ENCODE data around the gene TMEM176A.
A peak's percentile ranks its signal among the peaks of the same experiment; 100 is the strongest.
"Not testable (repeated sequence)": the region's sequence is repeated elsewhere in the genome, so short reads cannot be mapped to it uniquely, and the experiment has no call there.

Gene TMEM176A, protein sequence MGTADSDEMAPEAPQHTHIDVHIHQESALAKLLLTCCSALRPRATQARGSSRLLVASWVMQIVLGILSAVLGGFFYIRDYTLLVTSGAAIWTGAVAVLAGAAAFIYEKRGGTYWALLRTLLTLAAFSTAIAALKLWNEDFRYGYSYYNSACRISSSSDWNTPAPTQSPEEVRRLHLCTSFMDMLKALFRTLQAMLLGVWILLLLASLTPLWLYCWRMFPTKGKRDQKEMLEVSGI

DNA sequence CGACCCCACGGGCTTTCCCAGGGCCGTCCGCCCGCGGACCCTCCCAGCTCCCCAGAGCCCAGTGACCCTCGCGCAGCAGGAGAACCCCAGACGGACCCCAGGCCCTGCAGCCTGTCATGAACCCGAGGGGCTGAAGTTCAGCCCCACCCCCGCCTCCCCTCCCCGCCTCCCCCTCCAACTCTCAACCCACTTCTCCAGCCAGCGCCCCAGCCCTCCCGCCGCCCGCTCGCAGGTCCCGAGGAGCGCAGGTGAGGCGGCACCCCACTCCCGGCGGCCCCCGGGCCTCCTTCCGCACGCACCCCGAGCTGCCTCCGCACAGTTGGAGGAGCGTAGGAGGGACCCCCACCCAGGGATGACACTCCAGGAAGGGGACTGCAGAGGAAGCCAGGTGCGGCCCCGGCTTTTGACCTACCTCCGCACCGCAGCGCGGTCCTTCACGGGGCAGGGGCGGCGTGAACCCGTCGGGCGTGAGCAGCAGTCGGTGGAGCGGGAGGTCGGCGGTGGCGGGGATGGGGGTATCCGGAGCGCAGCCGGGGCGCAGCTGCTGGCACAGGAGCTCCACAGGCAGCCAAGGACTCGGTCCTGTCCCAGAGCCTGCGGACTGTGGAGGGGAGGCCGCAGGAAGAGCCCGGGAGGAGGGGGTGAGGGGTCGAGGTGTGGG is at the start of gene TMEM176A:
TSS of gene TMEM176A (plus strand) at position 189 of the 661 bp plus-strand sequence. CDS start 782 bp downstream, outside the sequence.
- peak in 11 of 51 donors; percentile 34 to 78 (median 51) for DNase-seq

DNA sequence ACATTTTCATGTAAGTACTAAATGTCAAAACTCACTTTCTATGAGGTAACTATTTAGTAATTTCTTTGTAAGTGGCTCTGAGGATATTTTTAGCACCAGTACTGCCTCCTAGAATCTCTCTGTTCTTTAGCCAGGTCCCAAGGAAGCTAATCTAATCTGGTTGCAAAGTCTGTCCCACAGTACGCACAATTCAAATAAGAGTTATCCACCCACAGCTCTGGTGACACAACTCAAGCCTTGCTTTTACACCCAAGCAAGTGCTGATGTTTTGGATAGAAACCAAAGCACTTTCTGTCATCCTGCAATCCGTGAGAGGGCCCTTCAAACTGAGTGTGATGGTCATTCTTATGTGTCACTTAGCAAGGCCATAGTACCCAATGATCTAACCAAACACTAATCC is 48.9 kb upstream of the TMEM176A start:
- no peak for DNase-seq

DNA sequence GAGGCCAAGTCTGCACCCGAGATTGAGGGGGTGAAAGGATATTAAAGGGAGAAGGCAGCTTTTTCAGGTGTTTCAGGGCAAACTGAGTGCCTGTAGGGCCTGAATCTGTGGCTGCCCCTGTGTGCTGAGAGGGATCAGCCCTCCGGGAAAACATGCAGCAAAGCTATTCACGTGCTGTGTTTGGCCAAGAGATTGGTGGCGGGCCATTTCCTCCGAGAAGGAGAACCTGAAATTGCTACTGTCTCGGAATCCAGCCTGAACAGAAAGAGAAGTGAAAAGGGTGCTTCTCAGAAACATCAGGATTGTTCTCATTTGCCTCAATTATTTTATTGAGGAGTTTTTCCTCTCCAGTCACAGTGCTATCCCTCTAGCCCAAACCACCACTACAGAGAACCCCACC is 47.3 kb upstream of the TMEM176A start:
- DNase-seq: peak in 3 of 51 donors; percentile 4 to 26 (median 5)

DNA sequence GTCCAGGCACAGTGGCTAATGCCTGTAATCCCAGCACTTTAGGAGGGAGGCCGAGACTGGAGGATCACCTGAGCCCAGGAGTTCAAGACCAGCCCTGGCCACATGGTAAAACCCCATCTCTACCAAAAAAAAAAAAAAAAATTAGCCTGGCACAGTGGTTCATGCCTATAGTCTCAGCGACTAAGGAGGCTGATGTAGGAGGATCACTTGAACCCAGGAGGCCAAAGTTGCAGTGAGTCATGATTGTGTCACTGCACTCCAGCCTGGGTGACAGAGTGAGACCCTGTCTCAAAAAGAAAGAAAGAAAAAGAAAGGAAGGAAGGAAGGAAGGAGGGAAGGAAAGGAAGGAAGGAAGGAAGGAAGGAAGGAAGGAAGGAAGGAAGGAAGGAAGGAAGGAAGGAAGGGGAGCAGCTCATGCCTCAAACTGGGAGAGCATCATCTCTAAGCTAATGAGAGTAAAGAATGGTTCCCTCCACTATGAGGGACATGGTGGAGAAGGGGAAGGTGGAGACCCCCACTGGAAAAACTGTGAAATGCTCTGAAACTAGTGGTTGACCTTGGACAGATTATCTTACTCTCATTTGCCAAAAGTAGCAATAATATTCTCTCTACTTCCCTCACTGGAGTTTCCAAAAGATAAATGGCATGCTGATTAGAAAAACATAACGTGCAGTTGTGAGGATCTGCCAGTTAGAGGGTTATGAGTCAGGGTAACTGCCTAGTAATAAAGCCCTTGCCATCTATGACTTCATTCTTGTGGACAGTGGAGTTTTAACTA is 46.6 kb upstream of the TMEM176A start:
- no peak for DNase-seq

DNA sequence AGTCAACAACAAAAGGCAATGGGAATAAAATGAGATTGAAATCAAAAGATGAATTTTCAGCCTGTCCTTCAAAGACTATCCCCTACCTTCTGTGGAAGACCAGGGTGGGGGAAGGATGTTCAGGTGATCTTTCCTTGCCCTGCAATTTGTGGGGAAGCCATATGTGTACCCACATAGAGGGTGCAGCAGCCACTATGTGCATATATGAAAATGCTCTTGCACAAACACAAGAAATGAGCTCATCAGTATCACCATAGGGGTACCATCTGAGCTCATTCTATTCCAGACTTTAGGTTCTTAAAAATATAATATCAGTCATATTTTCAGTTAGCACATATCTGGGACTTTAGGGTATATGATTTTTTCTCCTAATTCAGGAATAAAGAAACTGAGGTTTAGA is 45.6 kb upstream of the TMEM176A start:
- DNase-seq: no peak

DNA sequence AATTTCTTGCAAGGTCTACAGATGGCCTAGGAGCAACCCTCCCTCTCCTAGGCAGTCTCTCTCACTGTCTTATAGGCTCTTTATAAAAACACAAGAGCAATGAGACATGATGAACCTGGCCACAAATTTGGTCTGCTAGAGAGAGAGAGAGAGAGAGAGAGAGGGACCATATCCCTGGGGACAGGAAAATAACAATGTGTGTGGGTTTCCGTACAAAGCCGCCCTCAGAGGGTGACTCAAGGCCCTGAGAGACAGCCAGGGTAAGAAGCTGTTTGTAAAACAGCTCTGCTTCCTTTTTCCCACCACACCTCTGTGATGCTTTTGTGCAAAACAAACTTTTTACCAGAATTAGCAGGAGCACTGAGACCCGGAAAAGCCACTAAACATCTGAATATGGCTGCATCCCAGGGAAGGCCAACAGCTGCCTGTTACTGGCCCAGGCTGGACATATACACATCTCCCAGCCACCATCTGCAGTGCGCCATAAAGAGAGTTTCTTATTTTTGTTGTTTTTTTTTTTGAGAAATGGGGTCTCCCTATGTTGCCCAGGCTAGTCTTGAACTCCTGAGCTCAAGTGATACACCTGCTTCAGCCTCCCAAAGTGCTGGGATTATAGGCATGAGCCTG is 45.0 kb upstream of the TMEM176A start:
- no peak for DNase-seq

DNA sequence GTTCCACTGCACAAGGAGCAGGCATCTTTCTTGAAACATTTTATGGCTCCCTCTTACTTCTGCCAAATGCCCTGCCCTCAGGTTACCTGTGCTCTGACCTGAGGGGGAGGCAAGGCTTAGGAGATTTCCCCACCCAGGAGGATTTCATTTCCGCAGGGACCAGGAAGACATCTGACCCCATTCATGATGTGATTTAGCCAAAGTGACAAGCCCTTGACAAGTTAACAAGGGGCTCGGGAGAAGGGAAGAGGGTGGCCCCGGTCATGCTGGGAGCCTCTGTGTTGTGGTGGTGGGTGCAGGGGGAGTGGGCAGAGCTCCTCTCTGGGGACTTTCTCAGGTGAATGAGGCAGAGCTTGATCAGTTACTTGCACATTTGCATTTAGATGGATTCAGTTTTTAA is 44.4 kb upstream of the TMEM176A start:
- no peak for DNase-seq

DNA sequence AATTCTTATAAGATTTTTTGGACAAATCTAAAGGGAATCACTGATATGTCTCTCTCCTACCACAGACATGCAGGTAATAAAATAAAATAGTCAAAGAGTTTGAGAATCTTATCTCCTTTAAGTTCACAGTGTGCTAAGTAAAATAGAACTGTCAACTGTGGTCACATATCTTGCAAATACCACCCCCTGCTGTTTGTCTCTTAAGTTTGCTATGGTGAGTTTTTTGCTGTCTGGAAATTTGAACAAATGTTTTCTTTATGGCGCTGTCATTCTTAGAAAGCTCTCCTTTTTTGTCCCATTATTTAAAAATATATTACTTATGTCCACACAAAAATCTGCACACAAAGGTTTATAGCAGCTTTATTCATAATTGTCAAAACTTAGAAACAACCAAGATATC is 43.7 kb upstream of the TMEM176A start:
- peak in 1 of 51 donors; percentile 12 for DNase-seq

DNA sequence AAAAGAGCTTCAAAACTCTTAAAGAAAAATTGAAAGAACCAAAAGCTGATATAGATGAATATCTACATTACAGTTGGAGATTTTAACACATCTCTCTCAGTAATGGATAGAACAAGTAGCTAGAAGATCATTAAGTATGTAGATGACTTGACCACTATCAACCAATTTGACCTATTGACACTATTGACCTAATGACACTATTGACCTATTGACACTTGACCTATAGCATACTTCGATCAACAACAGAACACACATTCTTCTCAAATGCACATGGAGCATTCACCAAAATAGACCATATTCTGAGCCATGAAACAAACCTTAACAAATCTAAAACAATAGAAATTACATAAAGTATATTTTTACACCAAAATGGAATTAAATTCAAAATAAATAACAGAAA is 41.1 kb upstream of the TMEM176A start:
- DNase-seq: no peak

DNA sequence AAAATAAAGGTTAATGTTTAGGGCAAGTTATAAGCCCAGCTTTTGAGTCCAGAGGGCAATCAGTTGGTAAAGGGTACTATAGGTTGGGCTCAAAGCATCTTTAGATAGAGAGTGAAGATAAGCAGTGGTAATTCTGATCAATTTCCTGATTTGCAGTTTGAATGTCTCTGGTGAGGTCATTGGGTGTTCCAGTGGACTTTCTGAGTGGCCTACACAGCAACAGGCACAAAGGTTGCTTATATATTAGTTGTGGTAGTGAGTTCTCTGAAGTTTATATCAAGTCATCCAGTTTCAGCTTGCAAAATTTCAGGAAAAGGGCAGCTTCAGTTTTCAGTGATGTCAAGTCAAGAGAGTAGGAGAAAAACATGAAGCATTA is 34.2 kb upstream of the TMEM176A start:
- no peak for DNase-seq

DNA sequence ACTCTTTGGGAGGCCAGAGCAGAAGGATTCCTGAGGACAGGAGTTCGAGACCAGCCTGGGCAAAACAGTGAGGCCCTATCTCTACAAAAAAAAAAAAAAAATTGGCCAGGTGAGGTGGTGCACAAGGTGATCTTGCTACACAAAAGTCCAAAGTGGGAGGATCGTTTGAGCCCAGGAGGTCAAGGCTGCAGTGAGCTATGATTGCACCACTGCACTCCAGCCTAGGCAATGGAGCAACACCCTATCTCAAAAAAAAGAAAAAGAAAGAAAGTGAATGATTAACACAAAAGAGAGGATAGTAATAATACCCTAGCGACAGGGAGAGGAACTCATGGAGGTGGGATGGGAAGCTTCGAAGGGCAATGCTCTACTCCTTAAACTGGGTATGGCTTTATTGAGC is 30.8 kb upstream of the TMEM176A start:
- DNase-seq: no peak

DNA sequence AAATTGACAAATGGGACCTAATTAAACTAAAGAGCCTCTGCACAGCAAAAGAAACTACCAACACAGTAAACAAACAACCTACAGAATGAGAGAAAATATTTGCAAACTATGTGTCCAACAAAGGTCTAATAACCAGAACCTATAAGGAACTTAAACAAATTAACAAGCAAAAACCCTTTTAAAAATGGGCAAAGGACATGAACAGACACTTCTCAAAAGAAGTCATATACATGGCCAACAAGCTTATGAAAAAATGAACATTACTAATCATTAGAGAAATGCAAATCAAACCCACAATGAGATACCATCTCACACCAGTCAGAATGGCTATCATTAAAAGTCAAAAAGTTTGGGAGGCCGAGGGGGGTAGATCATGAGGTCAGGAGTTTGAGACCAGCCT is 26.4 kb upstream of the TMEM176A start:
- not testable (repeated sequence) for DNase-seq

DNA sequence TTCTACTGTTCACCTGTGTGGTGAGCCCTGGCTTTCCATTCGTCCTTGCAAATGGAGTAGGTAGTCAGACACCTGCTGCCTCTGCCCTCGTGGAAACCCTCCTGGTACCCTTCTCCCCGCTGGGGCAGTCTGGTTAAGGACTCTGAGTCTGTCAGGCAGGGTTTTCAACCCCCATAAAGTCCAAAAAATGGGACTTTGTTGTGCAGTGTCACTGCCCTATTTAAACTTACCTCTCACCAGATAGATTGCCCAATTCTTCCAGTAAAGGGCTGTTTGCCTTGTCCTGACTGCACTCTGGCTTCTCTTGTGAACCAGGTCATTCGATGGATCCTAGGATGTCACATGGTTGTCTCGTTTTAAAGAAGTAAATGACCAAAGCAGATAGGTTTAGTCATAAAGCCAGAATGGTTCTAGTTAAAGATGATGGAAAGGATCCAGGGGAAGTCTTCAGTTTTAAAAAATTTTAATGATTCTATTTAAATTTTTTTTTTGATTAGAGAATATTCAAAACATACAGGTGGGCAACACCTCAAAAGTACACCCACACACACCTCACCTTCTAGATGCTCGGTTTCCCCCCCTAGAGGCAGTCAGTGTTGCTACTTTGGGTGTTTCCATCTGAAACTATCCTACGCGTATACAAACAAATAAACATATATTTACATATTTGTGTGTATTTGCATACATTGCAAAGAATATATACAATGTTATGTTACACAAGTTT is 22.4 kb upstream of the TMEM176A start:
- no peak for DNase-seq

DNA sequence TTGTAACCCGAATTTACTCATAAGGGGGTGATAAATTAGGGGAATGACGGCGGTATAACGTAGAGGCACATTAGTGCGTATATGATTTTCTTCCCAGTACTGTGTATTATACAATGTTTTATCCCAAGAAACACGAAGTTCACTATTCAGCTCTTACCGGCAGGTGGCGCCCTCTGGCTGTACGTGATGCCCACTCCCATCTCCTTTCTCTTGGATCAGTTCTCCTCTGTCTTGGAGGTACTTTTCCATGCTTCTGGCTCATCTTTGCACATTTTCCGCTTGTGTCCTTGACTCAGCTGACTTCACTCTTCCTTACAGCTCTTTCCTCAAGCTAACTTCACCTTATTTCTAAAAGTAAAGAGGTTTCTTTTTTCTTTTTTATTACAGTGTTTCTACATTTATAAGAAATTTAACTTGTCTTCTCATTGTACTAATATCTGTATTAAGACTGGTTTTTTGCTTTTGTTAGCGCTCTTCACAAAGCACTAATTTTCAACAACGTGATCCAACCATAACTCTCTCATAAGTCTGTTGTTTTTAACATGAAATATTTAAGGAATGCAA is 21.7 kb upstream of the TMEM176A start:
- peak in 41 of 51 donors; percentile 15 to 89 (median 64) for DNase-seq

DNA sequence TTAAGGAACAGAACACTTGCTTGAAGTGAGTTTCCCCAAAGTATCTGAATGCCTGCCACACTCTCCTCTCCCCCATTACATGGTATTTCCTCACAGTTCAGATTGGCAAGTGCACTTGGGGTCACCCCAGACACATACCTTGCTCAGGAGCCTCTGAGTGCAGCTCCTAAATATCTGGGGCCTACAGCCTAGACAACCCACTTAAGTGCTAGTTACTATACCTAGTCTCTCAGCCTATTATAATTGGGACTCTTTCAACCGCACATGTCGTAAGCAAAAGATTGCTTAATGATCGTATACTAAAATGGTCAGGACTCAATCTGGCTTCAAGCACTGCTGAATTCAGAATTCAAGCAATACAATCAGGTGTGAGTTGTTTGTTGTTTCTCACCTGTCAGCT is 20.3 kb upstream of the TMEM176A start:
- DNase-seq: no peak

DNA sequence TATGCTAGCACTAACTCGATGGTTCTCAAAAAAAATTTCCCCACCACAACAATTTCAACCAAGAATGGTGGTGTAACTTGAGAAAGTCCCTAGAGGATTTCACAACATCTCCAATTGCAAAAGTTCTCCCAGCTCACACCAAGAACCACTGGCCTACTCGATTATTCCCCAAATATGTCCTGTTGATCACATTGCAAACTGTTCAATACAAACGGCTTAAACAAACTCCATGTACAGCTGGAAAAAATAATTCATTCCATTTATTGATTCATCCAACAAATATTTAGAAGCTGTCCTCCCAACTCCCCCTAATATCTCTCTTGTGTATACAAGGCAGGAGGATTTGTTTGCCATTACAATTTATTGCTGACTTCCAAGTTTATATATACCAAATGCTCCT is 19.5 kb upstream of the TMEM176A start:
- no peak for DNase-seq

DNA sequence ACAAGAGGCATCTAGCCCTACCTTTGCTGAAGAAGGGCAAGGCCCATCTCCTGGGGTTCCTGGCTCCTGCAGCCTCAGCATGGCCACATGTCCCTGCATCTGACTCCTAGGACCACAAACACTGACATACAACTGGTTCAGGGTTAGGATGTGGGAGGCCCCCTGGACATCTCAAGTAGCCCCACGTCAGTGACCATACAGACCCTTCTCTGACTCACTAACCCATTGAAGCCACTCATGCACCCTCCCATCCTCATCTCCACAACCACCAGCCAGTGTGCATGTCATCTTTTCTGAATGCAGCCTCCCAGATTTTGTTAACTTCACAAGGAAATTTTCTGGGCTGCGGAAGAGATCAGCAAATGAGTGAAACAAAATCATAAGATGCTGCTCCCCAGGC is 18.6 kb upstream of the TMEM176A start:
- no peak for DNase-seq

DNA sequence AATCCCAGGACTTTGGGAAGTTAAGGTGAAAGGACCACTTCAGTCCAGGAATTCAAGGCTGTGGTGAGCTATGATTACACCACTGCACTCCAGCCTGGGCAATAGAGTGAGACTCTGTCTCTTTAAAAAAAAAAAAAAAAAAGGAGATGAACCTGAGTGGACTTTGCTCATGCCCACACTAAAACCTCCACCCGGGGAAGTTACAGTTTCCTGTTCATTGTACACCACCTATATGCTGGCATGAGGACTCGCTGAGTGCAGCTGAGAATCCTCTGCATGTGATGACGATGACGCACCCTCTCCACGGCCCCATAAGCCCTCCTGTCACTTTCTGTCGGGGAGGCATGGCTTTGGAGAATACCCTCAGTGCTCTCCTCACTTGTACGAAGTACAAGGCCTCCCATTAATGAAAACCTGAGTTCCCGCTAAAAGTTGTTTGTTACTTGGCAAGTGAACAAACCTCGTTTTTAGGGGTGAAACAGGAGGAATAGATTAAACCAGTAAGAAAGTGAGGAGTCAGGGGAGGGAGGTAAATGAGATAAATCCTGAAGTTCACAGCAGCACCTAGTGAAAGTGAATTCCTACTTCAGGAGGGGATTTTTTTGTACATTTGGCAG is 16.3 kb upstream of the TMEM176A start:
- DNase-seq: no peak

DNA sequence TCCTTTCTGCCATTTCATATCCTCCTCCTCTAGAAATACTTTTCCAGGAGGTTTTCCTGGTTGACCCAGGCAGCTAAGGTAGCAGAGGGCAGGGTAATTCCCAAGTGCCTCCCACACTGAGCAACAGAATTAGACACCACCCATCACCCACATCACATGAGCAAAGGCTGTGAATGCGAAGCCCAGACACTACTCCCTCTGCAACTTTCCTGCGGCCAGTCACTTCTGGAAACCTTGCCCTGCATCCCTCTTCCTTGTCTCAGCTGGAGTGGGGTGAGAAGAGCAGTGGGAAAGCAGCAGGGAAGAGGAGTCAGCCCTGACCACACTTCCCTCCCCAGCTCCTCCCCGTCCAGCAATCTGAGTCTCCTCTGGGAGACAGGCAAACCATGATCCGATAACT is 15.6 kb upstream of the TMEM176A start:
- no peak for DNase-seq
